ENCODE results near the gene CCR5. TPM values are rescaled to one million over a fixed set of nuclear protein-coding genes. Genes with fewer than 3 reads are reported as not detected.

CCR5 gene
- polyA plus RNA-seq, 1 donor from 2014 or later: not detected

DNA sequence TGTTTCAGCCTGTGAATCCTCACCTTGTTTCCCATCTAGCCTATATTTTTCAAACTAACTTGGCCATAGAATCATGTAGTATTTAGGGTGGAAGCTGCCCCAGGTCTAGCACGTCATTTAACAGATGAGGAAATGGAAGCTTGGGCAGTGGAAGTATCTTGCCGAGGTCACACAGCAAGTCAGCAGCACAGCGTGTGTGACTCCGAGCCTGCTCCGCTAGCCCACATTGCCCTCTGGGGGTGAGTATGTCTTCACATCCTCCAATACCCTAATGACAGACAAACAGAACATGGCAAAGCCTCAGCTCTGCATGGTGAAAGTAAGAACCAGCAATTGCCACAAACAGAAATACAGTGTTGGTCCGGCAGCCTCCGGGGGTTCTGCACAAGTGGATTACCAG is 2.2 kb upstream of the CCR5 start:
- peak overlapping the region in 1 of 4 donors; percentile 4 for H3K4me3 Mint-ChIP-seq
- peak overlapping the region in 2 of 3 donors; percentile 2 to 7 for H3K27ac Mint-ChIP-seq
- no peaks in the 10 kb centered on the region for H3K9me3 Mint-ChIP-seq
- H3K36me3 Mint-ChIP-seq: peaks cover 5% of the 10 kb centered on the region
- H3K27me3 Mint-ChIP-seq: peaks cover 6% of the 10 kb centered on the region
- peaks cover 17 to 26% (median 24%) of the 10 kb centered on the region in 3 donors for H3K4me1 Mint-ChIP-seq

DNA sequence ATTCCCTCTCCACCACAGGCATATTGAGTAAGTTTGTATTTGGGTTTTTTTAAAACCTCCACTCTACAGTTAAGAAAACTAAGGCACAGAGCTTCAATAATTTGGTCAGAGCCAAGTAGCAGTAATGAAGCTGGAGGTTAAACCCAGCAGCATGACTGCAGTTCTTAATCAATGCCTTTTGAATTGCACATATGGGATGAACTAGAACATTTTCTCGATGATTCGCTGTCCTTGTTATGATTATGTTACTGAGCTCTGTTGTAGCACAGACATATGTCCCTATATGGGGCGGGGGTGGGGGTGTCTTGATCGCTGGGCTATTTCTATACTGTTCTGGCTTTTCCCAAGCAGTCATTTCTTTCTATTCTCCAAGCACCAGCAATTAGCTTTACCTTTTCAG is 1.6 kb upstream of the CCR5 start:
- Mint-ChIP-seq H3K36me3 (peaks cover 5% of the 10 kb centered on the region), H3K27ac (peak overlapping the region in 1 of 3 donors; percentile 68), H3K4me1 (peaks cover 17 to 26% (median 24%) of the 10 kb centered on the region in 3 donors), H3K9me3 (no peaks in the 10 kb centered on the region), H3K27me3 (peaks cover 6% of the 10 kb centered on the region), H3K4me3 (peak overlapping the region in 2 of 4 donors; percentile 39 to 85)

DNA sequence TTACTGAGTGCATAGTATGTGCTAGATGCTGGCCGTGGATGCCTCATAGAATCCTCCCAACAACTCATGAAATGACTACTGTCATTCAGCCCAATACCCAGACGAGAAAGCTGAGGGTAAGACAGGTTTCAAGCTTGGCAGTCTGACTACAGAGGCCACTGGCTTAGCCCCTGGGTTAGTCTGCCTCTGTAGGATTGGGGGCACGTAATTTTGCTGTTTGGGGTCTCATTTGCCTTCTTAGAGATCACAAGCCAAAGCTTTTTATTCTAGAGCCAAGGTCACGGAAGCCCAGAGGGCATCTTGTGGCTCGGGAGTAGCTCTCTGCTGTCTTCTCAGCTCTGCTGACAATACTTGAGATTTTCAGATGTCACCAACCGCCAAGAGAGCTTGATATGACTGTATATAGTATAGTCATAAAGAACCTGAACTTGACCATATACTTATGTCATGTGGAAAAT is 1.0 kb upstream of the CCR5 start:
- Mint-ChIP-seq H3K27ac (peak overlapping the region in 1 of 3 donors; percentile 54), H3K9me3 (no peaks in the 10 kb centered on the region), H3K4me3 (peak overlapping the region in 3 of 4 donors; percentile 31 to 85 (median 39)), H3K36me3 (peaks cover 5% of the 10 kb centered on the region), H3K4me1 (peaks cover 17 to 26% (median 24%) of the 10 kb centered on the region in 3 donors), H3K27me3 (peaks cover 10% of the 10 kb centered on the region)

DNA sequence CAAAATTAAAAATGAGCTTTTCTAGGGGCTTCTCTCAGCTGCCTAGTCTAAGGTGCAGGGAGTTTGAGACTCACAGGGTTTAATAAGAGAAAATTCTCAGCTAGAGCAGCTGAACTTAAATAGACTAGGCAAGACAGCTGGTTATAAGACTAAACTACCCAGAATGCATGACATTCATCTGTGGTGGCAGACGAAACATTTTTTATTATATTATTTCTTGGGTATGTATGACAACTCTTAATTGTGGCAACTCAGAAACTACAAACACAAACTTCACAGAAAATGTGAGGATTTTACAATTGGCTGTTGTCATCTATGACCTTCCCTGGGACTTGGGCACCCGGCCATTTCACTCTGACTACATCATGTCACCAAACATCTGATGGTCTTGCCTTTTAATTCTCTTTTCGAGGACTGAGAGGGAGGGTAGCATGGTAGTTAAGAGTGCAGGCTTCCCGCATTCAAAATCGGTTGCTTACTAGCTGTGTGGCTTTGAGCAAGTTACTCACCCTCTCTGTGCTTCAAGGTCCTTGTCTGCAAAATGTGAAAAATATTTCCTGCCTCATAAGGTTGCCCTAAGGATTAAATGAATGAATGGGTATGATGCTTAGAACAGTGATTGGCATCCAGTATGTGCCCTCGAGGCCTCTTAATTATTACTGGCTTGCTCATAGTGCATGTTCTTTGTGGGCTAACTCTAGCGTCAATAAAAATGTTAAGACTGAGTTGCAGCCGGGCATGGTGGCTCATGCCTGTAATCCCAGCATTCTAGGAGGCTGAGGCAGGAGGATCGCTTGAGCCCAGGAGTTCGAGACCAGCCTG is 984 bp downstream of the CCR5 start:
- H3K36me3 Mint-ChIP-seq: peaks cover 2% of the 10 kb centered on the region
- peaks cover 12% of the 10 kb centered on the region for H3K27me3 Mint-ChIP-seq
- peak overlapping the region in 2 of 4 donors; percentile 70 to 82 for H3K4me3 Mint-ChIP-seq
- H3K27ac Mint-ChIP-seq: no peak overlapping the region
- H3K4me1 Mint-ChIP-seq: peaks cover 17 to 29% (median 26%) of the 10 kb centered on the region in 3 donors
- H3K9me3 Mint-ChIP-seq: no peaks in the 10 kb centered on the region

DNA sequence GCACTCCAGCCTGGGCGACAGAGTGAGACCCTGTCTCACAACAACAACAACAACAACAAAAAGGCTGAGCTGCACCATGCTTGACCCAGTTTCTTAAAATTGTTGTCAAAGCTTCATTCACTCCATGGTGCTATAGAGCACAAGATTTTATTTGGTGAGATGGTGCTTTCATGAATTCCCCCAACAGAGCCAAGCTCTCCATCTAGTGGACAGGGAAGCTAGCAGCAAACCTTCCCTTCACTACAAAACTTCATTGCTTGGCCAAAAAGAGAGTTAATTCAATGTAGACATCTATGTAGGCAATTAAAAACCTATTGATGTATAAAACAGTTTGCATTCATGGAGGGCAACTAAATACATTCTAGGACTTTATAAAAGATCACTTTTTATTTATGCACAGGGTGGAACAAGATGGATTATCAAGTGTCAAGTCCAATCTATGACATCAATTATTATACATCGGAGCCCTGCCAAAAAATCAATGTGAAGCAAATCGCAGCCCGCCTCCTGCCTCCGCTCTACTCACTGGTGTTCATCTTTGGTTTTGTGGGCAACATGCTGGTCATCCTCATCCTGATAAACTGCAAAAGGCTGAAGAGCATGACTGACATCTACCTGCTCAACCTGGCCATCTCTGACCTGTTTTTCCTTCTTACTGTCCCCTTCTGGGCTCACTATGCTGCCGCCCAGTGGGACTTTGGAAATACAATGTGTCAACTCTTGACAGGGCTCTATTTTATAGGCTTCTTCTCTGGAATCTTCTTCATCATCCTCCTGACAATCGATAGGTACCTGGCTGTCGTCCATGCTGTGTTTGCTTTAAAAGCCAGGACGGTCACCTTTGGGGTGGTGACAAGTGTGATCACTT is 2.0 kb downstream of the CCR5 start:
- H3K4me3 Mint-ChIP-seq: peak overlapping the region in 3 of 4 donors; percentile 28 to 82 (median 70)

DNA sequence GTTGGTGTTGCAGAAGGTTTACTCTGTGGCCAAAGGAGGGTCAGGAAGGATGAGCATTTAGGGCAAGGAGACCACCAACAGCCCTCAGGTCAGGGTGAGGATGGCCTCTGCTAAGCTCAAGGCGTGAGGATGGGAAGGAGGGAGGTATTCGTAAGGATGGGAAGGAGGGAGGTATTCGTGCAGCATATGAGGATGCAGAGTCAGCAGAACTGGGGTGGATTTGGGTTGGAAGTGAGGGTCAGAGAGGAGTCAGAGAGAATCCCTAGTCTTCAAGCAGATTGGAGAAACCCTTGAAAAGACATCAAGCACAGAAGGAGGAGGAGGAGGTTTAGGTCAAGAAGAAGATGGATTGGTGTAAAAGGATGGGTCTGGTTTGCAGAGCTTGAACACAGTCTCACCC is 4.0 kb downstream of the CCR5 start:
- H3K9me3 Mint-ChIP-seq: no peaks in the 10 kb centered on the region
- H3K27ac Mint-ChIP-seq: no peak overlapping the region
- no peak overlapping the region for H3K4me3 Mint-ChIP-seq
- H3K27me3 Mint-ChIP-seq: peaks cover 12% of the 10 kb centered on the region
- peaks cover 2% of the 10 kb centered on the region for H3K36me3 Mint-ChIP-seq
- peaks cover 12 to 23% (median 12%) of the 10 kb centered on the region in 3 donors for H3K4me1 Mint-ChIP-seq

More for the DNA sequence above, 2.0 kb downstream of the CCR5 start:
- H3K4me1 Mint-ChIP-seq: peaks cover 17 to 31% (median 24%) of the 10 kb centered on the region in 3 donors
- no peaks in the 10 kb centered on the region for H3K9me3 Mint-ChIP-seq
- no peak overlapping the region for H3K27ac Mint-ChIP-seq
- peaks cover 12% of the 10 kb centered on the region for H3K27me3 Mint-ChIP-seq
- peaks cover 2% of the 10 kb centered on the region for H3K36me3 Mint-ChIP-seq

DNA sequence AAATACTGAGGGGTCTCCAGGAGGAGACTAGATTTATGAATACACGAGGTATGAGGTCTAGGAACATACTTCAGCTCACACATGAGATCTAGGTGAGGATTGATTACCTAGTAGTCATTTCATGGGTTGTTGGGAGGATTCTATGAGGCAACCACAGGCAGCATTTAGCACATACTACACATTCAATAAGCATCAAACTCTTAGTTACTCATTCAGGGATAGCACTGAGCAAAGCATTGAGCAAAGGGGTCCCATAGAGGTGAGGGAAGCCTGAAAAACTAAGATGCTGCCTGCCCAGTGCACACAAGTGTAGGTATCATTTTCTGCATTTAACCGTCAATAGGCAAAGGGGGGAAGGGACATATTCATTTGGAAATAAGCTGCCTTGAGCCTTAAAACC is 4.5 kb downstream of the CCR5 start:
- Mint-ChIP-seq H3K27ac (no peak overlapping the region), H3K4me1 (peaks cover 13 to 27% (median 16%) of the 10 kb centered on the region in 3 donors), H3K27me3 (peaks cover 12% of the 10 kb centered on the region), H3K9me3 (no peaks in the 10 kb centered on the region), H3K4me3 (peak overlapping the region in 1 of 4 donors; percentile 38), H3K36me3 (peaks cover 2% of the 10 kb centered on the region)

DNA sequence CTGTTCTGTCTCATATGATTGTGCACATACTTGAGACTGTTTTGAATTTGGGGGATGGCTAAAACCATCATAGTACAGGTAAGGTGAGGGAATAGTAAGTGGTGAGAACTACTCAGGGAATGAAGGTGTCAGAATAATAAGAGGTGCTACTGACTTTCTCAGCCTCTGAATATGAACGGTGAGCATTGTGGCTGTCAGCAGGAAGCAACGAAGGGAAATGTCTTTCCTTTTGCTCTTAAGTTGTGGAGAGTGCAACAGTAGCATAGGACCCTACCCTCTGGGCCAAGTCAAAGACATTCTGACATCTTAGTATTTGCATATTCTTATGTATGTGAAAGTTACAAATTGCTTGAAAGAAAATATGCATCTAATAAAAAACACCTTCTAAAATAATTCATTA is 5.1 kb downstream of the CCR5 start:
- no peaks in the 10 kb centered on the region for H3K9me3 Mint-ChIP-seq
- peaks cover 2% of the 10 kb centered on the region for H3K36me3 Mint-ChIP-seq
- peaks cover 17 to 31% (median 18%) of the 10 kb centered on the region in 3 donors for H3K4me1 Mint-ChIP-seq
- H3K4me3 Mint-ChIP-seq: peak overlapping the region in 1 of 4 donors; percentile 19
- peaks cover 12% of the 10 kb centered on the region for H3K27me3 Mint-ChIP-seq
- peak overlapping the region in 1 of 3 donors; percentile 0 for H3K27ac Mint-ChIP-seq

DNA sequence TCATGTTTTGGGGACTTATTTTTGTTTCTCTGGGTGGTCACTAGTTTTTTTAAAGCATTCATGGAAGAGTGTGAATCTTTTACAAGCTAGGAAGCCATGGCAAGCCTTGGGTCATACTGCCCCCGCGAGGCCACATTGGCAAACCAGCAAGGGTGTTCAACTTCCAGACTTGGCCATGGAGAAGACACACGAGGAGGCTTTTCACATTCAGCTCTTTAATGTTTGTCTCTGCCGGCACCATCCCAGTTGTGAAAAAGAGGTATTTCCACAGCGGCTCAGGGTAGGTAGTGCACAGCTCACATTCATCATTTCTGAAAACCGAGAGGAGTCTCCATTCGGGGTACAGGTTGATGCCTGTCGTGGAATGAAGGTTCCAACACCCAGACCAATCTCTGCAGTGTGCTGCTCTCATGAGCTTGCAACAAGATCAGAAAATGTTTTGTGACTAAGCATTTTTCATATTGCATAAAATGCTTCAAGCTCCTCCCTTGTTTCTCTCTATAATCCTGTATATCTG is 7.7 kb downstream of the CCR5 start:
- Mint-ChIP-seq H3K9me3 (no peaks in the 10 kb centered on the region), H3K4me3 (no peak overlapping the region), H3K36me3 (no peaks in the 10 kb centered on the region), H3K27me3 (peaks cover 6% of the 10 kb centered on the region), H3K27ac (no peak overlapping the region), H3K4me1 (peaks cover 22 to 41% (median 26%) of the 10 kb centered on the region in 3 donors)

DNA sequence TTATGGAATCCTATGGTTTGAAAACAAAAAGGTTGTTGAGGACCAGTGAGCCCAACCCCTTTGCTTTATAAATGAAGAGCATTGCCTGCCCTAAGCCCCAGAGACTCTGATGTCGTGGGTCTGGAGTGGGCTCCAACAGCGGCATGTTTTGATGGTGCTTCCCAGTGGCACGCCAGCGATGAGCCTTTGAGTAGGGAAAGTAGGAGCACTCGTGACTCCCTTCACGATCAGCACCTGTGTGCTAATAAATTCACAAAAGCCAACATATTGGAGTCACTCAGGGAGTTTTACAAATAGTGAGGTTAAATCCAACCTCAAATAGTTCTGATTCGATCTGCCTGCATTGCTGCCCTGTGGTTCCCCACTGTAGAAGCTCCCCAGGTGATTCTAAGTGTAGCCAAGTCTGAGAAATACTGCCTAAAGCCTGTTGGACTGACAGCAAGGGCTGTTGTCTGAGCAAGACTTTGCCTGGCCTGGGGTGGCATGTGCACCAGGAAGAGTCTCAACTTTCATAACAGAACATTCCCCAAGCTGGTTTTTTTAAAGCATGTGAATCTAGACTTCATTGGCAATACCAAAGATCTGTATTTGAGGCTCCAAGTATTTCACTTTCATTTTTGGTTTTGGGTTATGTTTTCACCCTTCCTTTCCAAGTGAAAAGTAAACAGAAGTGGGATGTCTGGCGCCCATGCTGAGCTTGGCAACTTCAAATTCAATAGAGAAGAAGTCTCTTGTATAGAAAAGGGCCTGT is 9.9 kb downstream of the CCR5 start:
- peak overlapping the region in 2 of 4 donors; percentile 71 to 82 for H3K4me3 Mint-ChIP-seq
- H3K27me3 Mint-ChIP-seq: no peaks in the 10 kb centered on the region
- peak overlapping the region; percentile 28 to 66 (median 49) for H3K27ac Mint-ChIP-seq
- H3K36me3 Mint-ChIP-seq: no peaks in the 10 kb centered on the region
- H3K4me1 Mint-ChIP-seq: peaks cover 36 to 50% (median 36%) of the 10 kb centered on the region in 3 donors
- no peaks in the 10 kb centered on the region for H3K9me3 Mint-ChIP-seq

DNA sequence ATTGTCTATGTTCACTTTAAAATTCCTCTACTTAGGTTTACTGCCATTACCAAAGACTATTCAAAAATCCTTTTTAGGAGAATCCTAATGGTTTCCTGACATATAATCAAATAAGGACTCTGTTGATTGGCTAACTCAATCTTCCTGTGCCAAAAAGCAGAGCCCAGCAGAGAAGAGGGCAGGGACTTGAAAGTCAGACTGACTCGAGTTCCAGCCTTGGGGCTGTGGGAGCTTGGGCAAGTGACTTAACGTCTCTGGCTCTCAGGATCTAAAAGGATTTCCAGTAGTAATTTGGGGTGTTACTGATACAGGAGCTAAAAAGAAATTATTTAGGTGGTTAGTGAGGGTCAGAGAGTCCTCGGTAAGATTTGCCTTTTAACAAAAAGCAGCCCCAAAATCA is 10.9 kb downstream of the CCR5 start:
- Mint-ChIP-seq H3K4me1 (peaks cover 35 to 49% (median 41%) of the 10 kb centered on the region in 3 donors), H3K27me3 (no peaks in the 10 kb centered on the region), H3K27ac (no peak overlapping the region)

DNA sequence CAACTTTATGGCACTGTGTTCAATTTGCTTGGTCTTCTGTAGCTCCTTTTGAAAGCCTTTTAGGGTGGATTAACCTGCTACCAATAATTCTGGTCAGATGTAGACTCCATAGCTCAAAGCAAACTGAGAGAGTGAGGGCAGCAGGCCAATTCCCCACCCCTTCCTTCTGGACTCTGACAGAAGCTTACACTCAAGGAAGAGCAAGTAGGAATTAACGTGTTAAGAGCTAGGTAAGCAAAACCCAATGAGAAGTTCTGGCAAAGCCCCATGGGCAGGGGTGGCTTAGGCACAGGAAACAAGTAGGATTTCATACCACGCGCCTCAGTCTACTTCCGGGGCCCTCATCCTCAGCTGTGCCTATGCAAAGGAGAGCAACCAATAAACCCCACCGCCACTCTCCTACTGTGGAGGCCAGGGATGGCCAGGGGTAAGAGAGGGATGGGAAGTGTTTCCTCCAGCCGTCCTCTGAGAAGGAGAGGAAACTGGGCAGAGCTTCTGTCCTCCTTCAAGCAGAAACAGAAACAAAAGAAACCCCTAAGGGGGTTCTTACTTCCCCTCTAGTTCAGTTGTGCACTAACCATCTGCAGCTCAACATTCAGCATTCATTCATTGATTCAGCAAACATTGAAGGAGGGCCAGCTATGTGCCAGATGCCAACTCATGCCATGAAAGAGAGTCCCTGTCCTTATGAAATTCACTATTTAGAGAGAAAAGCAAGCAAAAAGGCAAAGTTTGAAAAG is 12.6 kb downstream of the CCR5 start:
- H3K36me3 Mint-ChIP-seq: no peaks in the 10 kb centered on the region
- H3K27me3 Mint-ChIP-seq: no peaks in the 10 kb centered on the region
- peak overlapping the region; percentile 14 to 93 (median 49) for H3K27ac Mint-ChIP-seq
- H3K4me1 Mint-ChIP-seq: peaks cover 32 to 45% (median 38%) of the 10 kb centered on the region in 3 donors
- peak overlapping the region; percentile 37 to 84 (median 73) for H3K4me3 Mint-ChIP-seq
- no peaks in the 10 kb centered on the region for H3K9me3 Mint-ChIP-seq

More for the DNA sequence above, 10.9 kb downstream of the CCR5 start:
- no peaks in the 10 kb centered on the region for H3K9me3 Mint-ChIP-seq
- H3K36me3 Mint-ChIP-seq: no peaks in the 10 kb centered on the region
- H3K4me3 Mint-ChIP-seq: no peak overlapping the region

DNA sequence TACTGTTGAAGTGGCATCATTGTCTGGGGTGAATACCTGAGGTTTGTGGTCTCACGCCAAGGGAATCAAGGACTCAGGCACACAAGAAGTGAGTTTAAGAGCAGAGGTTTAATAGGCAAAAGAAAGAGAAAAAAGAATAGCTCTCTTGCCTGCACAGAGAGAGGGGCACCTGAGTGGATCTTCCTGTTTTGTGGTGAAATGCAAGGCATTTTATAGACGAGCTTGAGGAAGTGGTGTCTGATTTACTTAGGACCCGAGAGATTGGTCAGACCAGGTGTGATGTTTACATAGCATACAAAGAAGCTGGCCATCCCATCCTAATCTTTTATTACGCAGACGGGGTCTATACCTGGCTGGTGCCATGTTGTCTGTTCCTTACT is 13.2 kb downstream of the CCR5 start:
- H3K27ac Mint-ChIP-seq: peak overlapping the region; percentile 25 to 93 (median 49)
- H3K4me1 Mint-ChIP-seq: peaks cover 31 to 43% (median 37%) of the 10 kb centered on the region in 3 donors
- H3K27me3 Mint-ChIP-seq: no peaks in the 10 kb centered on the region

More for the DNA sequence above, 13.2 kb downstream of the CCR5 start:
- Mint-ChIP-seq H3K36me3 (no peaks in the 10 kb centered on the region), H3K4me3 (peak overlapping the region; percentile 37 to 84 (median 73)), H3K9me3 (no peaks in the 10 kb centered on the region)
